Endothelial cell of umbilical vein (primary cell): ENCODE data around the gene RBM6.

ENCODE experiments used
- POLR2A ChIP-seq: IDR thresholded peaks from 2 replicates; pipeline ENCODE4 v1.6.1; 2012; ENCODE audit warnings: low read depth, mild to moderate bottlenecking, control low read depth, low read length
- POLR2AphosphoS5 ChIP-seq: IDR thresholded peaks from 2 replicates; pipeline ENCODE4 v1.6.1; 2012; ENCODE audit warnings: low read depth, mild to moderate bottlenecking, control low read depth, low read length, moderate library complexity; ENCODE audit not compliant: insufficient read depth
- TF ChIP-seq, protein P1 (sequence below), 2 donors: IDR thresholded peaks; 1 replicate in 1 of 2; 2 replicates in 1 of 2; pipeline ENCODE4 v1.5.1; 2011; ENCODE audit warnings: low read length in 2 of 2, mild to moderate bottlenecking in 2 of 2, moderate library complexity in 2 of 2, control low read depth in 1 of 2, inconsistent platforms in 1 of 2, low read depth in 1 of 2; ENCODE audit not compliant: insufficient read depth in 1 of 2; ENCODE audit errors: extremely low read depth in 1 of 2

DNA sequence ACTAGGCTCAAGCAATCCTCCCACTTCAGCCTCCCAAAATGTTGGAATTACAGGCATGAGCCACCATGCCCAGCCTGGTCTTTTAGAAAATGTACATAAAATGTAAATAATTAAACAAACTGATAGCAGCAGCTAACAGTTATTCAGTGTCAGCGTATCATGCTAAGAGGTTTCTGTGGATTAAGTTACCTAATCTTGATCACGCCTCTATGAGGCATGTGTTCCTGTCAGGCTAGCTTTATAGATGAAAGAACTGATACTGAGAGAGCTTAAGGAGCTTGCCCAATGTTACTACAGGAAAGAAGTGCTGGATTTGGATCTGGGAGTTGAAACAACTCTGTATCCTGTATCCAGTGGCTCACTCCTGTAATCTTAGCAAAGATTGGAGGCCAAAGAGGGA is 25.0 kb upstream of the RBM6 start:
- no peak for TF ChIP-seq POLR2A
- TF ChIP-seq, protein P1, sequence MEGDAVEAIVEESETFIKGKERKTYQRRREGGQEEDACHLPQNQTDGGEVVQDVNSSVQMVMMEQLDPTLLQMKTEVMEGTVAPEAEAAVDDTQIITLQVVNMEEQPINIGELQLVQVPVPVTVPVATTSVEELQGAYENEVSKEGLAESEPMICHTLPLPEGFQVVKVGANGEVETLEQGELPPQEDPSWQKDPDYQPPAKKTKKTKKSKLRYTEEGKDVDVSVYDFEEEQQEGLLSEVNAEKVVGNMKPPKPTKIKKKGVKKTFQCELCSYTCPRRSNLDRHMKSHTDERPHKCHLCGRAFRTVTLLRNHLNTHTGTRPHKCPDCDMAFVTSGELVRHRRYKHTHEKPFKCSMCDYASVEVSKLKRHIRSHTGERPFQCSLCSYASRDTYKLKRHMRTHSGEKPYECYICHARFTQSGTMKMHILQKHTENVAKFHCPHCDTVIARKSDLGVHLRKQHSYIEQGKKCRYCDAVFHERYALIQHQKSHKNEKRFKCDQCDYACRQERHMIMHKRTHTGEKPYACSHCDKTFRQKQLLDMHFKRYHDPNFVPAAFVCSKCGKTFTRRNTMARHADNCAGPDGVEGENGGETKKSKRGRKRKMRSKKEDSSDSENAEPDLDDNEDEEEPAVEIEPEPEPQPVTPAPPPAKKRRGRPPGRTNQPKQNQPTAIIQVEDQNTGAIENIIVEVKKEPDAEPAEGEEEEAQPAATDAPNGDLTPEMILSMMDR (IDR thresholded peaks at IDR 0.05; ENCODE audit: extremely low read depth in 1 of 2, insufficient read depth in 1 of 2, low read depth in 1 of 2, low read length in 2 of 2) = no peak
- TF ChIP-seq POLR2AphosphoS5 = no peak
